Fibroblast of peridontal ligament (primary cell): ENCODE measurements around the gene DVL2.

Source experiments
- DNase-seq: peaks from one replicate; pipeline ENCODE4 v3.0.0-alpha.2; 2010; ENCODE audit errors: extremely low read depth

Gene DVL2

GRCh38 chr17:7219812-7220592 lies 14.3 kb downstream of the DVL2 start, which contains the start of the genes ACADVL and DLG4:
Gene ACADVL (plus strand): TSS chr17:7219938. CDS start chr17:7219985, 47 bp downstream.
Gene DLG4 (minus strand): TSS chr17:7219836.
- DNase-seq: peak; percentile 79

GRCh38 chr17:7219229-7219811 lies 15.0 kb downstream of the DVL2 start:
- DNase-seq: peak; percentile 4

GRCh38 chr17:7218758-7219157 lies 15.6 kb downstream of the DVL2 start:
- DNase-seq: no peak

GRCh38 chr17:7218166-7218565 lies 16.2 kb downstream of the DVL2 start:
- no peak for DNase-seq

GRCh38 chr17:7217113-7217987 lies 17.0 kb downstream of the DVL2 start:
- peak; percentile 71 for DNase-seq

- DNase-seq: no peak
Measured at GRCh38 chr17:7216242-7217112, 17.8 kb downstream of the DVL2 start.

- no peak for DNase-seq
Measured at GRCh38 chr17:7215652-7216180, 18.6 kb downstream of the DVL2 start.

GRCh38 chr17:7215136-7215638 lies 19.1 kb downstream of the DVL2 start:
- DNase-seq: no peak

GRCh38 chr17:7214300-7215135 lies 19.8 kb downstream of the DVL2 start:
- peak; percentile 96 for DNase-seq

GRCh38 chr17:7213895-7214299 lies 20.4 kb downstream of the DVL2 start:
- peak; percentile 72 for DNase-seq

- peak; percentile 2 for DNase-seq
Measured at GRCh38 chr17:7211491-7212273, 22.6 kb downstream of the DVL2 start.

GRCh38 chr17:7208754-7209460 lies 25.4 kb downstream of the DVL2 start:
- no peak for DNase-seq

- no peak for DNase-seq
Measured at GRCh38 chr17:7208027-7208571, 26.2 kb downstream of the DVL2 start.

- DNase-seq: no peak
Measured at GRCh38 chr17:7207120-7208001, 27.0 kb downstream of the DVL2 start.

GRCh38 chr17:7205561-7205960 lies 28.8 kb downstream of the DVL2 start:
- no peak for DNase-seq

GRCh38 chr17:7204828-7205461 lies 29.4 kb downstream of the DVL2 start:
- peak; percentile 78 for DNase-seq

GRCh38 chr17:7204336-7204735 lies 30.0 kb downstream of the DVL2 start:
- no peak for DNase-seq
